ENCODE measurements around the gene SLC35D3. TPM values are rescaled to one million over a fixed set of nuclear protein-coding genes. Genes with fewer than 3 reads are reported as not detected.

SLC35D3 gene
- total RNA-seq, 1 experiment from 2014 or later, result not detected

DNA sequence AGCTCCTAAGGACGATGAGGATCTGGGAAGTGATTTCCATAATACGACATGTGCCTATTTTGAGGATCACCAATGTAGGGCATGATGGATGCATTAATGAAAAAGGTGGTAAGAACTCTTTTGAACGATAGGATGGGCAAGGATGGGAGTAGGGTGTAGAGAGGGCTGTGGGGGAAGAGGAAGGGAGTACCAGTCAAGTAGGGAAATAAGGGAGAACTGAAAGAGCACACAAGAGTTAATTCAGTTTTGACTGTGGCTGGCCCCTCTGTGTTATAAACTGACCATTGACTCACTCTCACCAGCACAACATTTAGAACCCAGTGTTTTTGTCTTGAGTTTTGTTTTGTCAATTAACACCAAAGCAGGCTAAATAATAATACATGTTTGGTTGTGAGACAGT, 33.0 kb downstream of the SLC35D3 start (continued):
- TF ChIP-seq, protein P1, sequence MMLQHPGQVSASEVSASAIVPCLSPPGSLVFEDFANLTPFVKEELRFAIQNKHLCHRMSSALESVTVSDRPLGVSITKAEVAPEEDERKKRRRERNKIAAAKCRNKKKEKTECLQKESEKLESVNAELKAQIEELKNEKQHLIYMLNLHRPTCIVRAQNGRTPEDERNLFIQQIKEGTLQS (IDR thresholded peaks at IDR 0.05), result no peak
- TF ChIP-seq EZH2phosphoT487 (IDR thresholded peaks at IDR 0.05; ENCODE audit: borderline replicate concordance) (no peak), EGR1 (IDR thresholded peaks at IDR 0.05; ENCODE audit: low read depth) (no peak), YY1 (IDR thresholded peaks at IDR 0.05; ENCODE audit: extremely low read depth, insufficient replicate concordance, low read depth, low read length) (no peak), ZNF274 (IDR thresholded peaks at IDR 0.05; ENCODE audit: low read depth, low read length) (no peak), FOSL1 (IDR thresholded peaks at IDR 0.05; ENCODE audit: low read depth) (no peak), JUND (IDR thresholded peaks at IDR 0.05) (no peak), POLR2AphosphoS5 (IDR thresholded peaks at IDR 0.05; ENCODE audit: low read depth, low read length) (no peak)

DNA sequence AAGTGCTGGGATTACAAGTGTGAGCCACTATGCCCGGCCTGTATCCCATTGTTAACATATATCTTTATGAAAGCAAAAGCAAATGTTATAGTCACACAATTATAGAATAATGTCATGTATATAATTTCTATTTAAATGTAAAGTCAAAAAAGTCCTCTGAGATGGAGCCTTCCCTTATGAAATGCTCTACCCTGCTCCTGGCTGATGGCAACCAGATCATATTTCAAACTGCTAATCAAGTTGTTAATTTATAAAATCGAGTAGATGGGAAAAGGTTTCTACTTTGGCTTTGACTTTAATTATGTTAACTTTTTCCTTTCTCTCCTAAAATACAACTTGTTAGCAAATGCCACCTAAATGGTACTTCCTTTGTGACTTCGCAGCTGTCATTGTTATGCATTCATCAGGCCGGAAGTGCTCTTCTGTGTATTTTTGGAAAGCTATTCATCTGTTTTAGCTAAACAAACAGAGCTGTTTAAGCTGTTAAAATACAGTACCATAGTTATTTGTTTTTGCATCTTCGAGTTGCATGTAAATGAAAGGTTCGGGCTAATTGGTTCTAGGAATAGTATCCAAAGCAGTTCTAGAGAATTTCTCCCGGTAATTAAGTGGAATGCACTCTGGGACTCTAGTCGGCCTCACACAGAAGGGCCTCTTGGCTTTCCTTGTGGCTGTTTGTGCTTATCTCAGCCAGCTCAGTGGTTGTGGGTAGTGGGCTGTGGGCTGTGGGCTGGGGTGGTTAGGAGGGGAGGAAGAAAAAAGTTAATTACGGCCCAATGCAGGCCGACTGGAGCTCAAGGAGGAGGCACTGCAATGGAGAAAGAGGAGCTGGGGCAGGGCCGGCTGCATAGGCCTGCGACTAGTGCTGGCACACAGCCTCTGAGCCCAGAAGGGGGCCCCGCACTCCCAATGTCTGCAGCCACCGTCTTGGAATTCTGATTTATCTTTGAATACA, 34.8 kb downstream of the SLC35D3 start:
- no TSS peak for BruUV-seq (replicated peaks)
- intact Hi-C loops (cut with micrococcal nuclease), result no loop called here
- H2AFZ ChIP-seq (ENCODE audit: low read depth, low read length, poor library complexity, severe bottlenecking), result no peak overlapping the region
- H3K9me2 ChIP-seq (ENCODE audit: insufficient read depth), result no peaks in the 10 kb centered on the region
- DNase-seq (ENCODE audit: low read depth, low spot score) (no peak), ATAC-seq (peak; percentile 71)
- RAD21 ChIA-PET (ENCODE audit: low non-redundant PET in 1 of 2, low total read pairs in 2 of 2, uncharacterized antibody in 2 of 2, unreplicated experiment in 2 of 2), result no interaction called here
- H3K36me3 ChIP-seq (ENCODE audit: control insufficient read depth in 1 of 2, insufficient read depth in 2 of 2, low read length in 2 of 2), result no peaks in the 10 kb centered on the region
- H3K9ac ChIP-seq (ENCODE audit: low read length), result no peak overlapping the region
- H3K9me3 ChIP-seq (ENCODE audit: control insufficient read depth in 1 of 2, insufficient read depth in 1 of 2, low read depth in 1 of 2, low read length in 2 of 2), result no peaks in the 10 kb centered on the region
- H3K4me2 ChIP-seq (ENCODE audit: low read length), result no peak overlapping the region
- H3K4me1 ChIP-seq (ENCODE audit: control insufficient read depth in 1 of 2, insufficient read depth in 2 of 2, low read length in 2 of 2), result no peaks in the 10 kb centered on the region; a peak in 1 of 4 replicates
- no peak overlapping the region for H3K27ac ChIP-seq (ENCODE audit: low read depth, low read length)
- no peaks in the 10 kb centered on the region for H3K79me2 ChIP-seq (ENCODE audit: insufficient read depth, low read length)
- no peaks in the 10 kb centered on the region for H4K20me1 ChIP-seq (ENCODE audit: insufficient read depth)
- TF ChIP-seq ELF1 (IDR thresholded peaks at IDR 0.05; ENCODE audit: borderline replicate concordance, low read depth) (no peak), EZH2 (IDR thresholded peaks at IDR 0.05) (no peak), YY1 (IDR thresholded peaks at IDR 0.05; ENCODE audit: extremely low read depth, insufficient replicate concordance, low read depth, low read length) (no peak), RAD21 (IDR thresholded peaks at IDR 0.05; ENCODE audit: low read depth) (peak; percentile 36)
- TF ChIP-seq, protein P2, sequence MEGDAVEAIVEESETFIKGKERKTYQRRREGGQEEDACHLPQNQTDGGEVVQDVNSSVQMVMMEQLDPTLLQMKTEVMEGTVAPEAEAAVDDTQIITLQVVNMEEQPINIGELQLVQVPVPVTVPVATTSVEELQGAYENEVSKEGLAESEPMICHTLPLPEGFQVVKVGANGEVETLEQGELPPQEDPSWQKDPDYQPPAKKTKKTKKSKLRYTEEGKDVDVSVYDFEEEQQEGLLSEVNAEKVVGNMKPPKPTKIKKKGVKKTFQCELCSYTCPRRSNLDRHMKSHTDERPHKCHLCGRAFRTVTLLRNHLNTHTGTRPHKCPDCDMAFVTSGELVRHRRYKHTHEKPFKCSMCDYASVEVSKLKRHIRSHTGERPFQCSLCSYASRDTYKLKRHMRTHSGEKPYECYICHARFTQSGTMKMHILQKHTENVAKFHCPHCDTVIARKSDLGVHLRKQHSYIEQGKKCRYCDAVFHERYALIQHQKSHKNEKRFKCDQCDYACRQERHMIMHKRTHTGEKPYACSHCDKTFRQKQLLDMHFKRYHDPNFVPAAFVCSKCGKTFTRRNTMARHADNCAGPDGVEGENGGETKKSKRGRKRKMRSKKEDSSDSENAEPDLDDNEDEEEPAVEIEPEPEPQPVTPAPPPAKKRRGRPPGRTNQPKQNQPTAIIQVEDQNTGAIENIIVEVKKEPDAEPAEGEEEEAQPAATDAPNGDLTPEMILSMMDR (IDR thresholded peaks at IDR 0.05 in 2 of 3, conservative IDR thresholded peaks at IDR 0.05 in 1 of 3; ENCODE audit: borderline replicate concordance in 1 of 3, insufficient read depth in 1 of 3, low read depth in 2 of 3, low read length in 2 of 3), result peak in 2 of 3 experiments; percentile 12 to 26; a peak in 2 of 6 replicates
- TF ChIP-seq, protein P3, sequence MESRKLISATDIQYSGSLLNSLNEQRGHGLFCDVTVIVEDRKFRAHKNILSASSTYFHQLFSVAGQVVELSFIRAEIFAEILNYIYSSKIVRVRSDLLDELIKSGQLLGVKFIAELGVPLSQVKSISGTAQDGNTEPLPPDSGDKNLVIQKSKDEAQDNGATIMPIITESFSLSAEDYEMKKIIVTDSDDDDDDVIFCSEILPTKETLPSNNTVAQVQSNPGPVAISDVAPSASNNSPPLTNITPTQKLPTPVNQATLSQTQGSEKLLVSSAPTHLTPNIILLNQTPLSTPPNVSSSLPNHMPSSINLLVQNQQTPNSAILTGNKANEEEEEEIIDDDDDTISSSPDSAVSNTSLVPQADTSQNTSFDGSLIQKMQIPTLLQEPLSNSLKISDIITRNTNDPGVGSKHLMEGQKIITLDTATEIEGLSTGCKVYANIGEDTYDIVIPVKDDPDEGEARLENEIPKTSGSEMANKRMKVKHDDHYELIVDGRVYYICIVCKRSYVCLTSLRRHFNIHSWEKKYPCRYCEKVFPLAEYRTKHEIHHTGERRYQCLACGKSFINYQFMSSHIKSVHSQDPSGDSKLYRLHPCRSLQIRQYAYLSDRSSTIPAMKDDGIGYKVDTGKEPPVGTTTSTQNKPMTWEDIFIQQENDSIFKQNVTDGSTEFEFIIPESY (IDR thresholded peaks at IDR 0.05; ENCODE audit: extremely low read depth, insufficient replicate concordance, low read length), result no peak
- H3K27me3 ChIP-seq (ENCODE audit: insufficient read depth, low read length), result no peaks in the 10 kb centered on the region
- H3K4me3 ChIP-seq (replicated peaks in 1 of 2; ENCODE audit: low read depth in 1 of 2, low read length in 2 of 2), result no peak overlapping the region
- CTCF ChIA-PET, result no interaction called here
- POLR2A ChIA-PET, result no interaction called here

All from HCT116 (cell line).